MM.1S (cell line): ENCODE measurements around the gene CDH6.

Source experiments
- CTCF ChIP-seq: fragments of 300-600 bp; sonication (generic); IDR thresholded peaks from 2 replicates; pipeline ENCODE4 v1.5.1; 2016; ENCODE audit warnings: antibody characterized with exemption, low read length, mixed read lengths
- EZH2 ChIP-seq: fragments of 300-600 bp; sonication (generic); optimal IDR thresholded peaks from 2 replicates; pipeline ENCODE3; 2017; ENCODE audit warnings: low read depth, mild to moderate bottlenecking, antibody characterized with exemption, low read length, mixed read lengths
- EZH2phosphoT487 ChIP-seq: fragments of 300-600 bp; sonication (generic); IDR thresholded peaks from 2 replicates; pipeline ENCODE4 v1.6.1; 2018; ENCODE audit warnings: antibody characterized with exemption, low read length

DNA sequence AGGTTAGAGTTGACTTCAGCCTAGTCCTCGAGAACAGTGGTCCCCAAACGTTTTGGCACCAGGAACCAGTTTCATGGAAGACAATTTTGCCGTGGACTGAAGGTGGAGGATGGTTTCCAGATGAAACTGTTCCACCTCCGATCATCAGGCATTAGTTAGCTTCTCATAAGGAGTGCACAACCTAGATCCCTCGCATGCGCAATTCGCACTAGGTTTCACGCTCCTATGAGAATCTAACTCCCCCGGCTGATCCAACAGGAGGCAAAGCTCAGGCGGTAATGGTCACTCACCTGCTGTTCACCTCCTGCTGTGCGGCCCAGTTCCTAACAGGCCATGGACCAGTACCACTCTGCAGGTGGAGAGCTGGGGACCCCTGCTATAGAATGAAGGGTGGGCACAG is 163.6 kb downstream of the CDH6 start:
- TF ChIP-seq CTCF (no peak), EZH2phosphoT487 (no peak), EZH2 (no peak)
